ENCODE results near the gene CCDC97. TPM values are rescaled to one million over a fixed set of nuclear protein-coding genes. Genes with fewer than 3 reads are reported as not detected.
"Not testable (repeated sequence)": the region's sequence is repeated elsewhere in the genome, so short reads cannot be mapped to it uniquely, and the experiment has no call there.

The CCDC97 gene
- total RNA-seq, 4 donors from 2014 or later: 17.9 to 33.0 (median 29.6) TPM

DNA sequence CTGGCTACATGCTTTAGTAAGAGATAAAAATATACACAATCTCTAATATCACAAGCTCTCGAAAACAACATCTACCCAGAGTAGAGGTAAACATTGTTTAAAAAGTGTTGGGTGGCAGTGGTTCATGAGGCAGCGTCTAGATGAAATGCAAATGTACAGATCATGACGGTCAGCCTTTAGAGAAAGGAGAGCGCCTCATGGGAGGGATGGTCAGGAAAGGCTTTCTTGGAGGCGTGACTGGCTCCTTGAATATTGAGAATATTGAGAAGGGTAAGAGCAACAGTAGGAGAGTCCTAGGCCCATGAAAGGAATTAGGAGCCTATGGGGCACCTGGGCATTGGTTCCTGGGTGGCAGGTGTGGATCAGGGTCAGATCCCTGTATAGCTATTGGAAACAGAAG, 35.2 kb upstream of the CCDC97 start:
- Histone ChIP-seq H3K27ac (no peak overlapping the region), H3K4me1 (no peaks in the 10 kb centered on the region), H3K9me3 (no peaks in the 10 kb centered on the region), H3K36me3 (peaks cover 0 to 100% (median 3%) of the 10 kb centered on the region in 3 donors), H3K27me3 (no peaks in the 10 kb centered on the region), H3K4me3 (no peak overlapping the region)
- no peak for DNase-seq
- no peak for TF ChIP-seq POLR2A (IDR thresholded peaks at IDR 0.05)
- TF ChIP-seq, protein P1, sequence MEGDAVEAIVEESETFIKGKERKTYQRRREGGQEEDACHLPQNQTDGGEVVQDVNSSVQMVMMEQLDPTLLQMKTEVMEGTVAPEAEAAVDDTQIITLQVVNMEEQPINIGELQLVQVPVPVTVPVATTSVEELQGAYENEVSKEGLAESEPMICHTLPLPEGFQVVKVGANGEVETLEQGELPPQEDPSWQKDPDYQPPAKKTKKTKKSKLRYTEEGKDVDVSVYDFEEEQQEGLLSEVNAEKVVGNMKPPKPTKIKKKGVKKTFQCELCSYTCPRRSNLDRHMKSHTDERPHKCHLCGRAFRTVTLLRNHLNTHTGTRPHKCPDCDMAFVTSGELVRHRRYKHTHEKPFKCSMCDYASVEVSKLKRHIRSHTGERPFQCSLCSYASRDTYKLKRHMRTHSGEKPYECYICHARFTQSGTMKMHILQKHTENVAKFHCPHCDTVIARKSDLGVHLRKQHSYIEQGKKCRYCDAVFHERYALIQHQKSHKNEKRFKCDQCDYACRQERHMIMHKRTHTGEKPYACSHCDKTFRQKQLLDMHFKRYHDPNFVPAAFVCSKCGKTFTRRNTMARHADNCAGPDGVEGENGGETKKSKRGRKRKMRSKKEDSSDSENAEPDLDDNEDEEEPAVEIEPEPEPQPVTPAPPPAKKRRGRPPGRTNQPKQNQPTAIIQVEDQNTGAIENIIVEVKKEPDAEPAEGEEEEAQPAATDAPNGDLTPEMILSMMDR (IDR thresholded peaks at IDR 0.05): no peak

DNA sequence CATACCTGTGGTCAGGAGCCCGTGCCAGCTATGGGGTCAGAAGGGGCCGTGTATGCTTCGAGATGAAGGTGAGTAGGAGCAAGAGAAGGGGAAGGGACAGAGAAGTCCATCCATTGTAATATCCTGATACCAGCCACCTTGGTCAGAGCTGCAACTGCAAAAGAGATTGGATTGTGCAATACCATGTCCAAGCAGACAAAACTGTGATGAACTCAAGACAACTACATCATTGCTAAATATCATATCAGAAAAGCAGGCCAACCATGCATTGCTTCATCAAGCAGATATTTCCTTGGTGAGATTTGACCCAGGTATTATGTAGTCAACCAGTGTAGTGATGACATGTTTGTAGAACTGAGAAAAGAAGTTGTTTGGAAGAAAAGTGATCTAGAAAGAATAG, 33.7 kb upstream of the CCDC97 start:
- H3K27ac ChIP-seq: no peak overlapping the region
- no peak overlapping the region for H3K4me3 ChIP-seq
- no peaks in the 10 kb centered on the region for H3K4me1 ChIP-seq
- H3K27me3 ChIP-seq: no peaks in the 10 kb centered on the region
- TF ChIP-seq, protein P1 (IDR thresholded peaks at IDR 0.05): no peak
- no peak for TF ChIP-seq POLR2A (IDR thresholded peaks at IDR 0.05)
- peaks cover 0 to 100% (median 3%) of the 10 kb centered on the region in 3 donors for H3K36me3 ChIP-seq
- no peak for DNase-seq
- no peaks in the 10 kb centered on the region for H3K9me3 ChIP-seq

DNA sequence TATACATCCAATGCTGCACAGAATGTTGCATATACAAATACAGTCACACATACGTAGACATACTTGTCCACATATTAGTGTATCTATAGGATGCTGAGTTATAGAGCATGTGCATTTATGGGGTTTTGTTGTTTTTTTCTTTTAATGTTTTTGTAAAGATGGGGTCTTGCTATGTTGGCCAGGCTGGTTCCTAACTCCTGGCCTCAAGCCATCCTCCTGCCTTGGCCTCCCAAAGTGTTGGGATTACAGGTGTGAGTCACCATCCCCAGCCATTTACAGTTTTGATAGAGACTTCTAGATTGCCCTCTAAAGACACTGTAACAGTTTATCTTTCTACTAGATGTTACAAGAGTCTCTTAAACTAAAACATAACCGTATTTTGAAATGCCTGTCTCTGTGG, 31.5 kb upstream of the CCDC97 start:
- Histone ChIP-seq H3K4me3 (no peak overlapping the region), H3K9me3 (no peaks in the 10 kb centered on the region), H3K4me1 (no peaks in the 10 kb centered on the region), H3K27ac (no peak overlapping the region), H3K36me3 (peaks cover 0 to 98% (median 3%) of the 10 kb centered on the region in 3 donors), H3K27me3 (no peaks in the 10 kb centered on the region)
- no peak for TF ChIP-seq POLR2A (IDR thresholded peaks at IDR 0.05)
- TF ChIP-seq, protein P1 (IDR thresholded peaks at IDR 0.05): no peak
- peak in 1 of 3 donors; percentile 5 for DNase-seq

DNA sequence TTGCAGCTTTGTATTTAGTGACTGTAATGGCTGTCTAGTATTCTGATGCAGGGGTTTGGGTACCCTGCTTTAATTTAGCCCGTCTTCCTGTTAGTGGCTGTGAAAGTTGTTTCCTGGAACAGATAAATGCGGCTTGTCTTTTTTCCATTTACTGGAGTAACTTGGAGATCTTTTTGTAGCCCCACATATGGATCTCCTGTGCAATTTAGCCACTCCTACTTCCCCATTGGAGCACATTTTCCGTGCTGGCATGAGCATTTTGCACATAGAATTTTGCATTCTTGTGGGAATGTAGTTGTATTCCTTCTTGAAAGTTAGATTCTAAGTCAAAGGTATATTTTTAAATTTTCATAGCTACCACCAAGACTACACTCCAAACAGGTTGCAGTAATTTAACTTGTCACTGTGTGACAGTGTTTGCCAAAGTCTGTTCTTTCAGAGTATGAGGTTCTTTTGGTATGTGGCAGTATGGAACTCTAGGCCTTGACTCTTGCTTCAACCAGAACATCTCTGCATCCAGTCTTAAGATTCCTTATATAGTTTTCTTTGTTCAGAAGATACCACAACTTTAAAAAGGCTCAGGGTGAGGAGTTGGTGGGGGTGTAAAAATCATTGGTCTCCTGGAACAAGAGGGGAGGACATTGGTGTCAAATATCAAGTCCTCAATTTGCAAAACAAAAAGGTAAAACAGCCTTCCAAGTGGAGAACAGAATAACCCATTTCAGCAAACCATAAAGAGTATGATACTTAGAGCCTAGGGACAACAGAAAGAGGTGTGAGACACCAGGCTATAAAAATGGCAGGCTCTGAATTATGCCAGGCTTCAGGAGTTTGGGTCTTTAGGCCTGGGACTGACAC, 21.1 kb upstream of the CCDC97 start:
- no peak for TF ChIP-seq POLR2A (IDR thresholded peaks at IDR 0.05)
- TF ChIP-seq, protein P1 (IDR thresholded peaks at IDR 0.05): no peak
- Histone ChIP-seq H3K9me3 (no peaks in the 10 kb centered on the region), H3K27ac (no peak overlapping the region), H3K4me3 (no peak overlapping the region), H3K36me3 (peaks cover 0 to 93% (median 0%) of the 10 kb centered on the region in 3 donors), H3K27me3 (no peaks in the 10 kb centered on the region), H3K4me1 (no peaks in the 10 kb centered on the region)
- no peak for DNase-seq

DNA sequence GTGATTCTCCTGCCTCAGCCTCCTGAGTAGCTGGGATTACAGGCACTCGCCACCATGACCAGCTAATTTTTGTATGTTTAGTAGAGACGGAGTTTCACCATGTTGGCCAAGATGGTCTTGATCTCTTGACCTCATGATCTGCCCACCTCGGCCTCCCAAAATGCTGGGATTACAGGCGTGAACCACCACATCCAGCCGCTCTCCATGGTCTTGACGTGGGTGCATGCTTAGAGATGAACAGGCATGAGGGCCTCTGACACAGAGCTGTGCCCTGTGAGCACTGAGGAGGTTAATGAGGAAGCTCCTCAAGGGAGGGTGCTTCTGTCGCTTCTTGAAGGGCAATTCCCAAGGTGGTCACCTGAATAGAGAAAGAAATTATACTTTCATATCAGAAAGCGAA, 20.2 kb upstream of the CCDC97 start:
- not testable (repeated sequence) for H3K9me3 ChIP-seq, H3K27ac ChIP-seq, H3K4me1 ChIP-seq, H3K4me3 ChIP-seq, H3K27me3 ChIP-seq
- peak in 1 of 3 donors; percentile 11 for DNase-seq
- peaks cover 0 to 93% (median 0%) of the 10 kb centered on the region in 3 donors for H3K36me3 ChIP-seq

DNA sequence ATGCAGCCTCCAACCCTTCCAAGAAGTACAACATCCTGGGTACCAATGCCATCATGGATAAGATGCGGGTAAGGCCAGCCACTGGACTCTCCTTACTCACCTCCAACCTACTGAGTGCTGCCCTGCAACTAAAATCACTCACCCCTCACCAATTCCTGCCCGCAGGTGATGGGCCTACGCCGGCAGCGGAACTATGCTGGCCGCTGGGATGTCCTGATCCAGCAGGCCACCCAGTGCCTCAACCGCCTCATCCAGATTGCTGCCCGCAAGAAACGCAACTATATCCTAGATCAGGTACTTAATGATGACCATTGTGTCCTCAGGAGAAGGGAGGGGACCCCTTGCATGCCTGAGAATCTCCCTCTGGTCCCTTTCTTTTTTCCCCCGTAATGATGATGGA, 15.6 kb upstream of the CCDC97 start:
- peaks cover 0 to 83% (median 0%) of the 10 kb centered on the region in 3 donors for H3K36me3 ChIP-seq
- peaks cover 0 to 36% (median 23%) of the 10 kb centered on the region in 4 donors for H3K4me1 ChIP-seq
- DNase-seq: peak in 1 of 3 donors; percentile 19
- no peak overlapping the region for H3K27ac ChIP-seq
- H3K9me3 ChIP-seq: no peaks in the 10 kb centered on the region
- TF ChIP-seq POLR2A (IDR thresholded peaks at IDR 0.05): no peak
- TF ChIP-seq, protein P1 (IDR thresholded peaks at IDR 0.05): no peak
- no peaks in the 10 kb centered on the region for H3K27me3 ChIP-seq
- no peak overlapping the region for H3K4me3 ChIP-seq
